ENCODE data around the gene KCNK4.

KCNK4 gene

GRCh38 chr11:64331569-64332371 lies 40.7 kb downstream of the KCNK4 start:
- peak; percentile 82 for DNase-seq

- no peak for DNase-seq
Measured at GRCh38 chr11:64333556-64333955, 42.5 kb downstream of the KCNK4 start.

GRCh38 chr11:64334764-64335735 lies 43.9 kb downstream of the KCNK4 start:
- peak; percentile 96 for DNase-seq

GRCh38 chr11:64337538-64338249 lies 46.6 kb downstream of the KCNK4 start:
- no peak for DNase-seq

GRCh38 chr11:64338716-64339115 lies 47.6 kb downstream of the KCNK4 start:
- no peak for DNase-seq

GRCh38 chr11:64339286-64339685 lies 48.2 kb downstream of the KCNK4 start:
- no peak for DNase-seq

GRCh38 chr11:64339754-64340408 lies 48.8 kb downstream of the KCNK4 start, which contains the start of gene CCDC88B:
Gene CCDC88B (plus strand): TSS chr11:64340204. CDS start chr11:64340267, 63 bp downstream.
- DNase-seq, result no peak

- DNase-seq, result no peak
Measured at GRCh38 chr11:64340671-64341335, 49.7 kb downstream of the KCNK4 start.

- no peak for DNase-seq
Measured at GRCh38 chr11:64341429-64341828, 50.3 kb downstream of the KCNK4 start.

- peak; percentile 83 for DNase-seq
Measured at GRCh38 chr11:64341851-64342791, 51.0 kb downstream of the KCNK4 start.

- no peak for DNase-seq
Measured at GRCh38 chr11:64342869-64343745, 52.0 kb downstream of the KCNK4 start.

- no peak for DNase-seq
Measured at GRCh38 chr11:64343767-64344559, 52.9 kb downstream of the KCNK4 start.

- DNase-seq, result no peak
Measured at GRCh38 chr11:64344787-64345186, 53.7 kb downstream of the KCNK4 start.

- no peak for DNase-seq
Measured at GRCh38 chr11:64347193-64347867, 56.2 kb downstream of the KCNK4 start.

GRCh38 chr11:64348383-64349024 lies 57.4 kb downstream of the KCNK4 start:
- DNase-seq, result no peak

- no peak for DNase-seq
Measured at GRCh38 chr11:64349025-64349387, 57.9 kb downstream of the KCNK4 start.

GRCh38 chr11:64349404-64349803 lies 58.3 kb downstream of the KCNK4 start:
- no peak for DNase-seq
